NT2/D1 (cell line): ENCODE measurements around the gene ZEB2.

Source experiments
- DNase-seq: peaks from one replicate; pipeline ENCODE4 v3.0.0-alpha.2; 2011; ENCODE audit warnings: low read depth, low spot score
- H3K27me3 ChIP-seq: 2 replicates; pipeline ENCODE4 v1.6.0; 2011; ENCODE audit warnings: mild to moderate bottlenecking; ENCODE audit not compliant: insufficient read length, insufficient read depth
- H3K36me3 ChIP-seq: 2 replicates; pipeline ENCODE4 v1.6.1; 2011; ENCODE audit warnings: mild to moderate bottlenecking, low read length, mixed read lengths; ENCODE audit not compliant: insufficient read depth, insufficient read length
- H3K4me1 ChIP-seq: 2 replicates; pipeline ENCODE4 v1.5.1; 2011; ENCODE audit not compliant: insufficient read depth, insufficient read length
- H3K4me3 ChIP-seq: 2 replicates; pipeline ENCODE4 v1.5.1; 2011; ENCODE audit warnings: low read depth; ENCODE audit not compliant: insufficient read length
- H3K9ac ChIP-seq: 2 replicates; pipeline ENCODE4 v1.6.0; 2011; ENCODE audit warnings: low read depth; ENCODE audit not compliant: insufficient read length
- H3K9me3 ChIP-seq: 2 replicates; pipeline ENCODE4 v1.5.1; 2011; ENCODE audit warnings: mild to moderate bottlenecking, low read length; ENCODE audit not compliant: insufficient read depth
- SUZ12 ChIP-seq: IDR thresholded peaks from 2 replicates; pipeline ENCODE4 v1.6.1; 2011; ENCODE audit not compliant: insufficient read length, insufficient read depth; ENCODE audit errors: extremely low read depth
- YY1 ChIP-seq: IDR thresholded peaks from 2 replicates; pipeline ENCODE4 v1.6.1; 2011; ENCODE audit not compliant: insufficient read length, insufficient read depth
- ZNF274 ChIP-seq: IDR thresholded peaks from 2 replicates; pipeline ENCODE4 v1.6.1; 2011; ENCODE audit warnings: mild to moderate bottlenecking, low read depth, low read length

The ZEB2 gene

GRCh38 chr2:144477281-144477956 lies 42.5 kb downstream of the ZEB2 start:
- peaks cover 2% of the 10 kb centered on the region for H3K4me1 ChIP-seq
- peaks cover 10% of the 10 kb centered on the region for H3K36me3 ChIP-seq
- no peak overlapping the region for H3K9ac ChIP-seq
- DNase-seq = no peak
- H3K27me3 ChIP-seq = no peaks in the 10 kb centered on the region
- no peak for TF ChIP-seq ZNF274
- no peak for TF ChIP-seq YY1
- no peak for TF ChIP-seq SUZ12
- no peak overlapping the region for H3K4me3 ChIP-seq
- H3K9me3 ChIP-seq = no peaks in the 10 kb centered on the region

GRCh38 chr2:144476682-144477081 lies 43.2 kb downstream of the ZEB2 start:
- no peak overlapping the region for H3K9ac ChIP-seq
- DNase-seq = no peak
- H3K9me3 ChIP-seq = no peaks in the 10 kb centered on the region
- no peak for TF ChIP-seq SUZ12
- no peak for TF ChIP-seq ZNF274
- TF ChIP-seq YY1 = no peak
- no peaks in the 10 kb centered on the region for H3K27me3 ChIP-seq
- H3K36me3 ChIP-seq = peaks cover 12% of the 10 kb centered on the region
- no peak overlapping the region for H3K4me3 ChIP-seq
- H3K4me1 ChIP-seq = peaks cover 2% of the 10 kb centered on the region

GRCh38 chr2:144475569-144476275 lies 44.2 kb downstream of the ZEB2 start:
- peaks cover 4% of the 10 kb centered on the region for H3K4me1 ChIP-seq
- TF ChIP-seq ZNF274 (no peak), YY1 (no peak), SUZ12 (no peak)
- no peak overlapping the region for H3K4me3 ChIP-seq
- H3K27me3 ChIP-seq = no peaks in the 10 kb centered on the region
- DNase-seq = no peak
- H3K9me3 ChIP-seq = no peaks in the 10 kb centered on the region
- H3K9ac ChIP-seq = no peak overlapping the region
- H3K36me3 ChIP-seq = peaks cover 15% of the 10 kb centered on the region

- peaks cover 15% of the 10 kb centered on the region for H3K36me3 ChIP-seq
- no peak overlapping the region for H3K4me3 ChIP-seq
- H3K9me3 ChIP-seq = no peaks in the 10 kb centered on the region
- no peak overlapping the region for H3K9ac ChIP-seq
- peaks cover 4% of the 10 kb centered on the region for H3K4me1 ChIP-seq
- no peak for TF ChIP-seq YY1
- no peak for TF ChIP-seq SUZ12
- no peak for DNase-seq
- H3K27me3 ChIP-seq = no peaks in the 10 kb centered on the region
Observed at GRCh38 chr2:144475044-144475443, 44.9 kb downstream of the ZEB2 start.

- peaks cover 4% of the 10 kb centered on the region for H3K4me1 ChIP-seq
- H3K36me3 ChIP-seq = peaks cover 15% of the 10 kb centered on the region
- TF ChIP-seq SUZ12 = no peak
- no peak for TF ChIP-seq YY1
- TF ChIP-seq ZNF274 = no peak
- no peak overlapping the region for H3K9ac ChIP-seq
- H3K27me3 ChIP-seq = no peaks in the 10 kb centered on the region
- DNase-seq = no peak
- H3K4me3 ChIP-seq = no peak overlapping the region
- H3K9me3 ChIP-seq = no peaks in the 10 kb centered on the region
Observed at GRCh38 chr2:144474017-144474416, 45.9 kb downstream of the ZEB2 start.

GRCh38 chr2:144472911-144473310 lies 47.0 kb downstream of the ZEB2 start:
- peaks cover 20% of the 10 kb centered on the region for H3K36me3 ChIP-seq
- TF ChIP-seq SUZ12 = no peak
- no peak for TF ChIP-seq YY1
- no peak for TF ChIP-seq ZNF274
- H3K4me3 ChIP-seq = no peak overlapping the region
- H3K27me3 ChIP-seq = no peaks in the 10 kb centered on the region
- H3K9ac ChIP-seq = no peak overlapping the region
- peaks cover 4% of the 10 kb centered on the region for H3K4me1 ChIP-seq
- H3K9me3 ChIP-seq = no peaks in the 10 kb centered on the region
- no peak for DNase-seq

- Histone ChIP-seq H3K9ac (no peak overlapping the region), H3K9me3 (no peaks in the 10 kb centered on the region), H3K4me3 (no peak overlapping the region), H3K27me3 (no peaks in the 10 kb centered on the region), H3K4me1 (peaks cover 4% of the 10 kb centered on the region), H3K36me3 (peaks cover 20% of the 10 kb centered on the region)
- TF ChIP-seq SUZ12 = no peak
- no peak for TF ChIP-seq ZNF274
- no peak for TF ChIP-seq YY1
- no peak for DNase-seq
Observed at GRCh38 chr2:144472046-144472412, 47.9 kb downstream of the ZEB2 start.
